NCI-H226 (cell line): Measurements from ENCODE around the gene GGACT.
"Not testable (repeated sequence)": the region's sequence is repeated elsewhere in the genome, so short reads cannot be mapped to it uniquely, and the experiment has no call there.

ENCODE experiments used
- DNase-seq: peaks from one replicate; pipeline ENCODE4 v3.0.0-alpha.2; 2015

Gene GGACT

GRCh38 chr13:100600915-100601314 lies 12.3 kb upstream of the GGACT start:
- no peak for DNase-seq

- no peak for DNase-seq
These were observed 11.9 kb upstream of the GGACT start for GRCh38 chr13:100600461-100600860.

- DNase-seq, result no peak
These were observed 8.7 kb upstream of the GGACT start for GRCh38 chr13:100597253-100597652.

- no peak for DNase-seq
These were observed 7.9 kb upstream of the GGACT start for GRCh38 chr13:100596516-100596915.

- DNase-seq, result no peak
These were observed 6.1 kb upstream of the GGACT start for GRCh38 chr13:100594731-100595130.

- no peak for DNase-seq
These were observed 5.7 kb upstream of the GGACT start for GRCh38 chr13:100594255-100594654.

GRCh38 chr13:100589178-100589725 lies 663 bp upstream of the GGACT start:
- no peak for DNase-seq

- DNase-seq, result no peak
These were observed 3.7 kb downstream of the GGACT start for GRCh38 chr13:100584896-100585295.

- no peak for DNase-seq
These were observed 7.1 kb downstream of the GGACT start for GRCh38 chr13:100581504-100581903.

- DNase-seq, result no peak
These were observed 7.6 kb downstream of the GGACT start for GRCh38 chr13:100581030-100581429.

- DNase-seq, result no peak
These were observed 8.5 kb downstream of the GGACT start for GRCh38 chr13:100580045-100580444.

- not testable (repeated sequence) for DNase-seq
These were observed 11.3 kb downstream of the GGACT start for GRCh38 chr13:100577239-100577638.

- peak; percentile 16 for DNase-seq
These were observed 15.5 kb downstream of the GGACT start for GRCh38 chr13:100573121-100573520.

- peak; percentile 4 for DNase-seq
These were observed 22.0 kb downstream of the GGACT start for GRCh38 chr13:100566543-100566942.

GRCh38 chr13:100565286-100565685 lies 23.3 kb downstream of the GGACT start:
- DNase-seq, result no peak

- no peak for DNase-seq
These were observed 24.0 kb downstream of the GGACT start for GRCh38 chr13:100564444-100565223.

- DNase-seq, result no peak
These were observed 24.8 kb downstream of the GGACT start for GRCh38 chr13:100563779-100564178.

GRCh38 chr13:100561599-100562204 lies 26.9 kb downstream of the GGACT start:
- no peak for DNase-seq

- DNase-seq, result no peak
These were observed 27.5 kb downstream of the GGACT start for GRCh38 chr13:100561158-100561499.

- DNase-seq, result no peak
These were observed 28.0 kb downstream of the GGACT start for GRCh38 chr13:100560498-100561157.

- no peak for DNase-seq
These were observed 28.7 kb downstream of the GGACT start for GRCh38 chr13:100559886-100560285.

GRCh38 chr13:100552755-100553154 lies 35.8 kb downstream of the GGACT start:
- DNase-seq, result no peak

- DNase-seq, result no peak
These were observed 39.3 kb downstream of the GGACT start for GRCh38 chr13:100549316-100549715.

GRCh38 chr13:100547791-100548201 lies 40.8 kb downstream of the GGACT start:
- no peak for DNase-seq
